Activated naive CD4-positive, alpha-beta T cell (primary cell): Measurements from ENCODE around the gene PLPP1.

ENCODE experiments used
- DNase-seq, 4 experiments: peaks; one replicate each; lab custom pipeline; 2025; lab: John Stamatoyannopoulos, UW

Gene PLPP1

DNA sequence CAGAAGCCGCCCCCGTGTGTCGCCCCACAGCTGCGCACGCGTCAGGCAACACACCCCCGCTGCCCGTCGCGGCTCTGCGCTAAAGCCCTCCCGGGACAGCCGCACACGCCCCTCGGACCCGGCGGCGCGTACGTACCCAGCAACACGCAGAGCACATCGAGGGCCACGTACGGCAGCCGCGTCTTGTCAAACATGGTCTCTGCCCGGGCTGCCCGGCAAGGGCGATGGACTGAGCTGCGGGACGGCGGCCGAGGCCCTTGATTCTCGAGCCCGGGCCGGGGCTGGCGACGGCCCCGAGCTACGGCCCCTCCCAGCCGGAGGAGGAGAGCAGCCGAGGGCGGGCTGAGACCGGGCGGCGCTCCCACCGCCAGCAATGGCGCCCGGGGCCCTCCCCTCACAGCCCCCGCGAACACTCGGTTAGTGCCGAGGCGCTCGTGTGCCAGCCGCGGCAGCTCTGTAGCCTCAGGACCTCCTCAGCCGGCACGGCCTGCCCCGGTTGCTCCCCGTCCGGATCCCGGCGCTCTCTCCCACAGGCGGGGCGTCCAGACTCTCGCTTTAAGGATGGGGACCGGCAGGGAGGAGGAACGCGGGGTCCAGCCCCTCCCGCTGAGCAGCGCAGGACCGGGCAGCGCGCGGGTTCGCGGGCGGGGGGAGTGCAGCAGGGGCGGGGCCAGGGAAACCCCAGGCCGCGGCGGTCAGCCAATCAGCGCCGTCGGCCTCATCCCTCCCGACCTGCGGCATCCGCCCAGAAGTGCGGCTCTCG is at the start of gene PLPP1:
Gene PLPP1, minus strand, starts transcription at position 529 of the 763 bp plus-strand sequence. Its CDS starts 335 bp downstream, at position 194.
- peak; percentile 63 to 79 (median 70) for DNase-seq

DNA sequence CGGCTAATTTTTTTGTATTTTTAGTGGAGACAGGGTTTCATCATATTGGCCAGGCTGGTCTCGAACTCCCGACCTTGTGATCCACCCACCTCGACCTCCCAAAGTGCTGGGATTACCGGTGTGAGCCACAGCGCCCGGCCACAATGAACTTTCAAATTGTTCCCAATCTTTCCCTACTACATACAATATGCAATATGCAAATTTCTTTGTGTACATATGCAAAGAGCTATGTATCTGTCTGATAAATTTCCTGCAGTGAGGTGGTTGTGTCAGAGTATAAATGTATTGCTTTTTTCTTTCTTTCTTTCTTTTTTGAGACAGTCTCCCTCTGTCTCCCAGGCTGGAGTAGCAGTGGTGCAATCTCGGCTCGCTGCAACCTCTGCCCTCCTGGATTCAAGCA is 48.8 kb upstream of the PLPP1 start:
- DNase-seq, result no peak

DNA sequence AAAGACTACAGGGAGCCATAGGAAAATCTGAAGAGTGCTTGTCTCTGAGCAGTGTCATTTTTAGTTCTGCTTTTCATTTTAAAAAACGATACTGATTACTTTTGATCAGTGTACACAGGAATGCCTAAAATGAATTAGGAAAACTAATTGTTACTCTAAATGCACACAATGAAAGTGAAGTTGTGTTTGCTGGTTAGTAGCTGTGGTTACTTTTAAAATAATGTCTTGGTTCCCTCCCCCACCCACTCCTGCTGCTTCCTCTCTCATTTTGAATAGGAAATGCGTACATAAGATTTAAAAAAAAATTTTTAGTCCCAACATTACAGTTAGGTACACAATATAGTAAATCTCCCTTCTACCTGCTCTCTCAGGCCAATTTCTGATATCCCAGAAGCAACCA is 47.5 kb upstream of the PLPP1 start:
- no peak for DNase-seq

DNA sequence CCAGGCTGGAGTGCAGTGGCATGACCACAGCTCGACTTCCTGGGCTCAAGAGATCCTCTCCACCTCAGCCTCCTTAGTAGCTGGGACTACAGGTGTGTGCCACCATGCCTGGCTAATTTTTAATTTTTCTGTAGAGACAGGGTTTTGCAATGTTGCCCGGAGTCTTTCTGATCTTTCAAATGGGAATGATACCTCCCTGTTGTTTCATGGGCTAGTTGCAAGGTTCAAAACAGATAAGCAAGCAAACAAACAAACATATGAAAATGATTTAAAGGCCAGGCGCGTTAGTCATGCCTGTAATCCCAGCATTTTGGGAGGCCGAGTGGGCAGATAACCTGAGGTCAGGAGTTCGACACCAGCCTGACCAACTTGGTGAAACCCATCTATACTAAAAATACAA is 45.3 kb upstream of the PLPP1 start:
- DNase-seq, result no peak

DNA sequence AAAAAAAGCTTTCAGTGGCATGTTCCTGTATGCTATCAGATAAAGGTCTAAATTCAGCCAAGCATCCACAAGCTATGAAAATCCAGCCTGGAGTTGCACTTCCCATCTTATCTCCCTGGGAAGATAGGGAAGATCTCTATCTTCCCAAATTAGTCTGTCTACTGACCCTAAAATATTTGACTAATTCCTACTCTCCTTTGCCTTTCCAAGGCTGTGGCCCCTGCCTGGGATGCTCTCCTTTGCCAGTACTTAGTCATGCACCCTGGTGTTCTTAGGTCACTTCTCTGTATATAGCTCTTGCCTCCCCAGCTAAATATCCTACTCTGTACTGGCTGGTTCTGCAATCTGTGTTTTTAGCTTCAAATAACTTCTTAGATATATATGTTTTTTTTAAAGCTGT is 44.0 kb upstream of the PLPP1 start:
- no peak for DNase-seq

DNA sequence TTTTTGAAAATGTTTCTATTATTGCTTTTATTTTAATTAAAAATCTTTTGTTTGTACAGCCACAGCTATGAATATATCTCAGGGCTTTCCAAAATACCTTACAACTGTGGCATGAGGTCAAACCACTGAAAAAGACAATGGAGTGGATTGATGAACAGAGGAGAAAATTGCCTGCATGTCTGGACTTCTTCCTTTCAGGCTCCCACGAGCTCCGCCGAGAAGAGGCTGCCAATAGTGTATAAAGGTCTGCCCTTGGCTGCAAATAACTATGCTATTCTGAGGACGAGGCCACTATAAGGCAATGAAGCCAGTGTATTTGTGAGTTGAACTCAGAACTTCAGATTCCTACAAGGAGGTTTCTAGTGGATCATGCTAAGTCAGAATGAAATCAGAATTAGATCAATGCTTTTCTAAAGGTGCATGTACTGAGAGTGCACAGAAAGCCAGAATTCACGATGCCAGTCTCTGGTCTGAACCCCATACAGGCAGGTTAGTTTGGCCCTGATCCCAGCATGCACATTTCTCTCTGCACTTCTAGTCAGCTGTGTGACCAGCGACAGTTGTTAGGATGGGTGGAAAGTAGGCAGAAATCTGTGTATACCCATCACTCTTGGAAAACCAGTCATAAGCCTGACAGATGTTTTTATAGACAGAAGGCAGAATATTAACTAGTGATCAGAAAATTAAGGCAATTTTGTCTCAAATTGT is 42.7 kb upstream of the PLPP1 start:
- no peak for DNase-seq

DNA sequence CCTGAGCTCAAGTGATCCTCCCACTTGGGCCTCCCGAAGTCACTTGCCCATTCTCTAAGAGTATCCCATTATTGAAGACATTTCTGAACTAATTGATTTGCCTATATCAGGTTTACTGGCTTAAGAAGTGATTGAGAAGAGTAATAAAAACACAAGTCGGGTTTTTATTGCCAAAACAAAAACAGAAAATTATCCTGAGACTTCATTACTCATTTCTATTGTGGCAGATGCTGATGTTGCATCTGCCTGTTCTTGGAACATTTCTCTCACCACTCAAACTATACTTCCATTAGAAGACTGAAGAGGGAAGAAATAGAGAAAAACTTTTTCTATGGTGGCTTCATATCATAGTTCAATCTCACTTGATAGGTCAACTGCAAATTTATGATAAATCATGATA is 41.9 kb upstream of the PLPP1 start:
- no peak for DNase-seq

DNA sequence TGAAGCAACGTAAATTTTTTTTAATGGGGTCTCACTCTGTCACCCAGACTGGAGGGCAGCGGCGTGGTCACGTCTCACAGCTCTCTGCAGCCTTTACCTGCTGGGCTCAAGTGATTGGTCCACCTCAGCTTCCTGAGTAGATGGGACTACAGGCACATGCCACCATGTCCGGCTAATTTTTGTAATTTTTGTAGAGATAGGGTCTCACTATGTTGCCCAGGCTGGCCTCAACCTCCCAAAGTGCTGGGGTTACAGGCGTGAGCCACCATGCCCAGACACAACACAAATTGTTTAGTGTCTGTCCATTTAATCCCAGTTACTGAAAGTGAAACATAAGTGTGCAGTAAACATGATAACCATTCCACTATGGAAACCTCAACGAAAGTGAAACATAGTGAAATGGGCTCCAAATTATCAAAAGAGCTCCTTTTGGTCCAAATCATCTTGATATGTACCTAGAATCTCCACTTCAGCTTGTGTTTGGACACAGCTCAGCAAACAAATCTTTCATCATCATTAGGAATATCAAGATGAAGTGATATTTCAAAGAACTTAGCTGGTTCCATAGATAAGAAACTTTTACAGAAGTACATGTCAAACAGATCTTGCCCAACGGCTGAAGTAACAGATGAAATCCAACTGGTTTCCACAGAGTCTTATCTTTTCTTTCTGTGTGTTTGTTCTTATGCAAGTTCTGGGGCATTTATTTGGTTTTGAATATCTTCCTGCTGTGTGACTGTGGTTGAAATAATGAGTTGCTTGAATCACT is 41.2 kb upstream of the PLPP1 start:
- DNase-seq, result no peak

DNA sequence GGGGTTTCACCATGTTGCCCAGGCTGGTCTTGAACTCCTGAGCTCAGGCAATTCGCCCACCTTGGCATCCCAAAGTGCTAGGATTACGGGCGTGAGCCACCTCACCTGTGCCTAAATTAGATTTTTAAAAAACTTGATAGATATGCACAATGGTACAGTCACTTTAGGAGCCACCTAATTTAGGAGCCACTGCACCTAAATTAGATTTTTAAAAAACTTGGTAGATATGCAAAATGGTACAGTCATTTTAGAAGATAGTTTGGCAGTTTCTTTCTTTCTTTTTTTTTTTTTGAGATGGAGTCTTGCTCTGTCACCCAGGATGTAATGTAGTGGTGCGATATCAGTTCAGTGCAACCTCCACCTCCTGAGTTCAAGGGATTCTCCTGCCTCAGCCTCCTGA is 37.8 kb upstream of the PLPP1 start:
- no peak for DNase-seq

DNA sequence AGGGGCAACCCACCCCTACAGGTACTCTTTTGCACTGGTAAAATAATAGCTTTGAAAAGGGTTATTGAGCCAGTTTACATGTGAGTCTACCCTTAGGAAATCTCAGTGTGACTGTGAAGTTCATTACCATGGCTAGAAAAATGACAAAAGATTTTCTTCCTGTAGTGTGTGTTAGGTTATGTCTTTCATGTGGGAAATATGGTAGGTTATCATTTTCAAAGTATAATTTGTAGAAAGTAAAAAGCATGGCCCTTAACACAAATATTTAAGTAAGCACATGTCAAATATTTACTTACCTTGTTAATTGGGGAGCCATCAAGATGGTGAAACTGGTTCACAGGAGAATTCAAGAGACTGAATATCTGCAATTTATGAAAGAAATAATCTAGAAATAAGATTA is 37.3 kb upstream of the PLPP1 start:
- no peak for DNase-seq

DNA sequence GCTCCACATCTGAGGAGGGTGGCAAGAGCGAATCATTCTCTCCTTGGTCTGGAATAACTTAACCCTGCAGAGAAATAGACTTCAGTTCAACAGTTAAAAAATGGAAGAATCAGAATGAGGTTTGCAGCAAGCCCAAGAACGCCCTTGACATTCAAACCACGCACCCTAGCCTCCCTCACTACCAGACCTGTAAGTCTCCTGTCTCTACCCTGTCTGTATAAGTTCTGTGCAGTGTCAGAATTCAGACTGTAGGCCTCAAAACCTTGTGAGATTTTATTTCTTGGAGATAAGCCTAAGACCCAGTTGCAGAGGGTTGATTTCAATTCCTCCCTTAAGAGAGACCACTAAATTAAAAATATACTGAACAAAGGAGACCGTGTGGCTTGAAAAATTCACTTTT is 35.8 kb upstream of the PLPP1 start:
- no peak for DNase-seq

DNA sequence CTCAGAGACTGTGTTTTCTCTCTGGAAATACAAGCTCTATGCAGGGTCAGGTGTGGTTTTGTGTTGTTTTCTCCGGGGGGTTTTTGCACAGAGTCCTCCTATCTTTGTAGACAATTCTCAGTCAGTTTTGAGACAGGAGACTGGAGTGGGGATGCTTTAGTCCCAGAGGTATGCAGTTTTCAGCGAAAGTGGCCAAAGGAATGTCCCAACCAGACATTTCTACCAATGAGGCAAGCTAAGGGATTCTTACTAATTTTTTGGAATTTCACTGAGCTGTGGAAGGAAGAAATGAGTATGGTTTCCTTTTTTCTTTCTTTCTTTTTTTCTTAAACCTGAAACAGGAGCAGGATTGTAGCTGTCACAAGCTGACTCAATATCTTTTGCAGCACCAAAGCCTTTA is 35.3 kb upstream of the PLPP1 start:
- DNase-seq, result no peak

DNA sequence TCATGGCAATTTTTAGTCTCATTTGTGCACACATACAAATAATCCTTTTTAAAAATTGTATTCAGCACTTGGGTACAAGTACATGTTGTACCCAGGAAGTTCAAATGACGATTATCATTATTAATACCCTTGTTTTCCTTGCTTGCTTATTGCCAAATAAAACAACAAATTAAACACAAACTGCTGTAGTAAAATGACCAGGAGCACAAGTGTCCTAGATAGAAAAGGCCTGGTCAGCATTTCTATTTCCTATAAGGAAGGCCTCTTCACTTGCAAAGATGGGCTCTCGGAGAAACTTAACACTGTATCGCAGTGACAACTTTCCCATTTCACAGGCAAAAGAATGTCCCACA is 34.7 kb upstream of the PLPP1 start:
- no peak for DNase-seq

DNA sequence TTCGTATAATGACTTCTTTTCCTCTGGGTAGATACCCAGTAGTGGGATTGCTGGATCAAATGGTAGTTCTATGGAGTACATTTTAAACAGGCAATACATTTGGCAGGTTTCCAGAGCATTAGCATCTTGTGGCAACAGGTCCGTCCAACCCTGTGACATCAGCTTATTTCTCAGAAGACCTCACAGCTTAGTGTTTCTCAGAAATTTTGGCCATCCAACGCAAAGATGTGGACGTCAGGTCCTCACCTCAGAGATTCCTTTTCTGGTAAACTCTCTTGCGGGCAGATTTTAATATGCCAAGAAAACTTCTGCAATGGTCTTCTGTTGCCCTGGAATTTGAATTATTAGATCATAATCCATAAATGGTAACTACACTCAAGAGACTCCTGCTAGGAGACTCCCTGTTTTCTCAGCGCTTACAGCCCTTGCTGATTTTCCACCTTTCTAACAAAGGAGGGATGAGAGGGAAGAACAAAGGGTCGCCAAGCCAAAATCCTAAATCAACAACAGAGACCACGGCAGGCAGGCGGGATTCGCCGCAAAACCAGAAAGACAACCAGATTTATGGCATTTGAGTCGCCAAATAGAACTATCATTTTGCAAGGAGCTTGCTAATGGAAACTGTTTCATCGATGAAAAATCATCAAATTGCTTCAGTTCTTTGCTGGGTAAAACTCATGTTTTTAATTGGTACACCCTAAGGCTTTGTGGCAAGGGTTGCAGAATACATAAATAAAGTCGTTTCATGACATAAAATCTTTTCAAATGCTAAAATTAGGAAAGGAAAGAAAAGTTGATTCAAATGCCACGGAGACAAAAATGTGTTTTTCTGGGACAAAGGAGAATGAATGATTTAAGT is 34.1 kb upstream of the PLPP1 start:
- DNase-seq, result no peak

DNA sequence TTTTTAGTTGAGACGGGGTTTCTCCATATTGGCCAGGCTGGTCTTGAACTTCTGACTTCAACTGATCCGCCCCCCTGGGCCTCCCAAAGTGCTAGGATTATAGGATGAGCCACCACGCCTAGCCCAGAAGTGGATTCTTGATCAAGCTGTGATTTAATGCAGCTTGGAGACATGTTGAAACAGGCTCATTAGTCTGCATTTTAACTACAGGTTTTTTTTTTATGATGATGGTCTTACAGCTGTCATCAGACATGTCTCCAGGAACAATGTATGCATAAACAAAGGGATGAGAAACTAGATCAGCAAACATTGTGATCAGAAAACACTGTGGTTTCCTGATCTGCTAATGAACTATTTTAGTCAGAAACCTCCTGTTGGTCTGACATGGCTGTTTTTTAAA is 30.0 kb upstream of the PLPP1 start:
- no peak for DNase-seq

DNA sequence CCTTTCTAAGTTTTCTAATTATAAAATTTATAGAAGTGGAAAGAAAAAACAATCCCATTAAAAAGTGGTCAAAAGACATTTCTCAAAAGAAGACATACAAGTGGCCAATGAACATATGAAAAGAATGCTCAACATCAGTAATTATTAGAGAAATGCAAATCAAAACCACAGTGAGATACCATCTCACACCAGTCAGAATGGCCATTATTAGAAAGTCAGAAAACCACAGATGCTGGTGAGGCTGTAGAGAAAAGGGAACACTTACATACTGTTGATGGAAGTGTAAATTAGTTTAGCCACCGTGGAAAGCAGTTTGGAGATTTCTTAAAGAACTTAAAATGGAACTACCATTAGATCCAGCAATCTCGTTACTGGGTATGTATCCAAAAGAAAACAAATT is 23.7 kb upstream of the PLPP1 start:
- no peak for DNase-seq

DNA sequence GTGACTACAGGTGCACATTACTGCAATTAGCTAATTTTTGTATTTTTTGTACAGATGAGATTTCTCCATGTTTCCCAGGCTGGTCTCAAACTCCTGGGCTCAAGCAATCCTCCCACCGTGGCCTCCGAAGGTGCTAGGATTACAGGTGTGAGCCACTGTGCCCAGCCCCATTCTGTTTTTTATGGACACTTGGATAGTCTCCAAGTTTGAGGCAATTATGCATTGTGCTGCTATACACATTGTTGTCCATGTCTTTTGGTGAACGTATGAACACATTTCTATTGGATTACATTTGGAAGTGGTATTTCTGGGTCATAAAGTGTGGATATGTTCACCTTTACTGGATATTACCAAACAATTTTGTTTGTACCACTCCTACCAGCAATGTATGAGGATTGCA is 22.4 kb upstream of the PLPP1 start:
- no peak for DNase-seq

DNA sequence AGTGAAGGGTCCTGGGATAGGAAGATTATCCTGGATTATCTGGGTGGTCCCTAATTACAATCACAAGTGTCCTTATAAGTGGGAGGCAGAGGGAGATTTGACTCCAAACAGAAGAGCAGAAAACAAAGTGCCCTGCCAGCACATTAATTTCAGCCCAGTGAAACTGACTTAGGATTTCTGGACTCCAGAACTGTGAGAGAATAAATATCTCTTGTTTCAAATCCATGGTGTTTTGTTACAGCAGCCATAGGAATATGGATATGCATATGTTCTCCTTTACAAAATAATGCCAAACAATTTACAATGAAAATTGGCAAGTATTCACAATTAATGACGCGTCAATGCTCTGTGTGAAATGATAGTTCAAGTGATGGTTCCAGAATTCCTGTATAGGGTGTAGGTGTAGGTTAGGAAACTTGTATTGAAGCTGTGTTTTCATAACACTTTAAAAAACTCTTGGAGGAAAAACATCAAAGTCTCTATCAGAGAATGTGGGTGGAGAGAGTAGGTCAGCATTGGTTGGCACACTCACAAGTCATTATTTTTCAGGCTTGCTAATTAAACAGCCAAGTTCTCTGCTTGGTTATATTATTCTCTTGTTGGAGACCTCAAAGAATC is 19.9 kb upstream of the PLPP1 start:
- DNase-seq, result no peak

DNA sequence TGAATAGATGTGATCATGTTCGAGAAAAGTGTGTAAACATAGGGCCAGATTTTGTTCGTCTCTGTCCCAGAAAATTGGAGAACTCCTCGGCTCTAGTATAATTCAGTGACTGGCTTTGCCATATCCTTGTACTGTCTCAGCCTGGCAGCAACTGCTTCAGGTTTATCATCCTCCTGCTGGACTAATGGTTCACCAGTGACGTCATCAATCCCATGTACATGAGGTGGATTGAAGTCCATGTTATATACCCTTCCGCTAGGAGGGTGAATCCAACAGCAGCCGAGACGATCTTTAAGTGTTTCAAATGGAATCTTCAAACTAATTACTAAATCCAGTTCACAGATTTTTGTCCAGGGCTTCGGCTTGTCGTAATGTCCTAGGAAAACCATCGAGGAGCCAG is 17.1 kb upstream of the PLPP1 start:
- DNase-seq, result no peak

DNA sequence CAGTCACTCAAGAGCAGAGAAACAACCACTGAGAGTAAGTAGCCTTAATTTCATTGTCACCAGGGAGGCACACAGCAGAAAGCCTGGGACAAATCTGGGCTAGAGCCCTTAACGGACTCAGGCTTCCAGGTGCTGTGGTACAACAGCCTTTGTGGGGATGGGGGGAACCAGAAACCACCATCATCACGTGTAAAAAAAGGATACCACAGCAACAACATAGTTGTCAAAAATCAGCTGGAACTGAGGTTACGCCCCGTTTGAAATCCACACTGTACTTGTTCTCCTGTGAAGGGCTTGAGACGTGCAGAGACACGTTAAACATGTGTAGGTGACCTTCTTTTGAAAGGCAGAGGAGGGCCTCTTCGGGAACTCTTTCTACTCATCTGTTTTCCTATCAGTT is 16.6 kb upstream of the PLPP1 start:
- DNase-seq, result no peak

DNA sequence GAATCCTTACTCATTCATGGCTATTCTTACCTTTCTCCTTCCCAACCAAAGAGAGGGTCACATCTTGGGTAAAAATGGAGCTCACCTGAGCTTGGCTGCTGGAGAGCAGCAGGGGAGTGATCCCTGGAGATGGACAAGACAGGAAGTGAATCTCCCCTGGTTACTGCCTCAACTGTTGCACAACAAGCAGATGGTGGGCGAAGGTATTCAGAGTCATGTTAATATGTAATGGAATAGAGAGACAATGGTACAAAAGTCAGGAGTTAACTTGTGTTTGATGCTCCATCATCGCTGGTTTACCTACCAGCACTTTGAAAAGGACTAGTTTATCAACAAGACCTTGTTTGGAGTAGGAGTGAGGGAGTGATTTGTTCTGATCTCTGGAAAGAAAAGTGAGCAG is 13.0 kb upstream of the PLPP1 start:
- no peak for DNase-seq

DNA sequence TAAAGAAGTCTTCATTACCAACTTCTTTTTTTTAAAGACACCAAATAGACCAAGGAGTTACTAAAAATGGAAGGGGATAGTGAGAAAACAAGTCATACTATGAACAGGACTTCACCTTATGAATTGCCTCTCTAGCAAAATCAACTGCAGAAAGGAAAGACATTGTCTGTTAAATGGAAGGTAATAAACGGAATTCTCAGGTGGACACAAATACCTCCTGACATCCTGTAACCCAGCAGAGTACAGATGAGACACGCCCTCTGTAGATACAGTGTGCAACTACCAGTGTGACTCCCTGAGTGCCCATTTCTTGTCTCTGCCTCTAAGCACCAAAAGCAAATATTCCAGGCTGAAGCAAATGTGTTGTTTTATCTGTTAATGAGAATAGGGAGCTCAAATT is 12.2 kb upstream of the PLPP1 start:
- no peak for DNase-seq
